Endothelial cell of umbilical vein (primary cell): ENCODE measurements around the gene EXT2. TPM values are rescaled to one million over a fixed set of nuclear protein-coding genes. Genes with fewer than 3 reads are reported as not detected.

Experiments used
- BruUV-seq: library from RNA; stranded (reverse); fragments of 400-500 nt; replicated peaks from 2 replicates; lab custom pipeline; 2021; lab: Mats Ljungman, UMichigan
- CTCF ChIA-PET: fragments of 300-600, 350-600 bp; sonication (Branson Sonifier 250); formaldehyde crosslinking; loops from one replicate; lab custom pipeline; 2021; ENCODE audit warnings: antibody characterized with exemption, inconsistent platforms; lab: Charles Lee
- POLR2A ChIA-PET: fragments of 300-600, 350-600 bp; sonication (Branson Sonifier 250); formaldehyde crosslinking; loops from one replicate; lab custom pipeline; 2021; ENCODE audit warnings: antibody characterized with exemption, inconsistent platforms; lab: Charles Lee
- DNase-seq: peaks from one replicate; pipeline ENCODE4 v3.0.0-alpha.2; 2011; ENCODE audit warnings: low read depth, low spot score
- FAIRE-seq: peaks from 2 replicates; lab custom pipeline; 2011; peaks lifted over from hg19 to GRCh38; lab: Jason Lieb, UNC
- H2AFZ ChIP-seq: 2 replicates; pipeline ENCODE4 v1.6.0; 2012; ENCODE audit warnings: low read depth, low read length, control low read depth, inconsistent platforms
- H3K27ac ChIP-seq: 2 replicates; pipeline ENCODE4 v1.5.1; 2011; ENCODE audit warnings: low read depth, mild to moderate bottlenecking, control low read depth, low read length, moderate library complexity; ENCODE audit not compliant: insufficient read depth
- H3K27me3 ChIP-seq, 2 experiments: 2 replicates each; pipeline versions ENCODE4 v1.6.0 to v1.6.1; 2011; ENCODE audit warnings: low read length in 2 of 2, mixed read lengths in 1 of 2; ENCODE audit not compliant: control insufficient read depth in 2 of 2, insufficient read depth in 2 of 2
- H3K36me3 ChIP-seq, 2 experiments: 2 replicates in 1 of 2; 3 replicates in 1 of 2; pipeline ENCODE4 v1.5.1; 2011; ENCODE audit warnings: low read length in 2 of 2, mild to moderate bottlenecking in 1 of 2, moderate library complexity in 1 of 2; ENCODE audit not compliant: control insufficient read depth in 2 of 2, insufficient read depth in 2 of 2; ENCODE audit errors: extremely low read depth in 1 of 2
- H3K4me1 ChIP-seq: 3 replicates; pipeline ENCODE4 v1.5.1; 2011; ENCODE audit warnings: mild to moderate bottlenecking, low read length; ENCODE audit not compliant: control insufficient read depth, insufficient read depth; ENCODE audit errors: extremely low read depth
- H3K4me2 ChIP-seq: 2 replicates; pipeline ENCODE4 v1.6.1; 2011; ENCODE audit warnings: low read length, control low read depth, mixed read lengths; ENCODE audit not compliant: insufficient read depth
- H3K4me3 ChIP-seq, 3 experiments: fragments of 200-600 bp in 1 of 3; sonication (generic), shearing (Covaris generic) in 1 of 3; replicated peaks in 1 of 3; 2 replicates each; pipeline ENCODE4 v1.5.1; 2011 to 2016; ENCODE audit warnings: control low read depth in 3 of 3, low read length in 3 of 3, mild to moderate bottlenecking in 2 of 3, inconsistent platforms in 1 of 3, low read depth in 1 of 3, moderate library complexity in 1 of 3; ENCODE audit not compliant: insufficient read depth in 1 of 3
- H3K79me2 ChIP-seq: 2 replicates; pipeline ENCODE4 v1.6.0; 2012; ENCODE audit warnings: low read length, inconsistent platforms; ENCODE audit not compliant: control insufficient read depth, insufficient read depth
- H3K9ac ChIP-seq: replicated peaks from 2 replicates; pipeline ENCODE3; 2011; ENCODE audit warnings: low read length, control low read depth; ENCODE audit not compliant: insufficient read depth; ENCODE audit errors: extremely low read depth
- H3K9me1 ChIP-seq: replicated peaks from 3 replicates; pipeline ENCODE4 v1.6.0; 2011; ENCODE audit warnings: mild to moderate bottlenecking, low read length; ENCODE audit not compliant: control insufficient read depth, insufficient read depth; ENCODE audit errors: extremely low read depth
- H3K9me3 ChIP-seq: replicated peaks from 2 replicates; pipeline ENCODE4 v1.5.1; 2012; ENCODE audit warnings: low read length, inconsistent platforms; ENCODE audit not compliant: control insufficient read depth, insufficient read depth
- H4K20me1 ChIP-seq: replicated peaks from 2 replicates; pipeline ENCODE3; 2011; ENCODE audit warnings: mild to moderate bottlenecking, low read length; ENCODE audit not compliant: control insufficient read depth, insufficient read depth; ENCODE audit errors: extremely low read depth
- CTCF ChIP-seq, 2 donors: IDR thresholded peaks; 1 replicate in 1 of 2; 2 replicates in 1 of 2; pipeline ENCODE4 v1.5.1; 2011; ENCODE audit warnings: low read length in 2 of 2, mild to moderate bottlenecking in 2 of 2, moderate library complexity in 2 of 2, control low read depth in 1 of 2, inconsistent platforms in 1 of 2, low read depth in 1 of 2; ENCODE audit not compliant: insufficient read depth in 1 of 2; ENCODE audit errors: extremely low read depth in 1 of 2
- EZH2 ChIP-seq: IDR thresholded peaks from 2 replicates; pipeline ENCODE4 v1.6.1; 2012; ENCODE audit warnings: borderline replicate concordance, low read depth, mild to moderate bottlenecking, moderate library complexity, low read length, inconsistent platforms; ENCODE audit not compliant: severe bottlenecking
- FOS ChIP-seq: IDR thresholded peaks from 2 replicates; pipeline ENCODE4 v1.6.1; 2011; ENCODE audit warnings: mild to moderate bottlenecking, low read length, moderate library complexity, borderline replicate concordance; ENCODE audit not compliant: insufficient read depth
- GATA2 ChIP-seq: IDR thresholded peaks from 2 replicates; pipeline ENCODE4 v1.7.0; 2011; ENCODE audit warnings: low read depth, mild to moderate bottlenecking, moderate library complexity, mixed read lengths, low read length; ENCODE audit not compliant: insufficient read length, insufficient read depth
- JUN ChIP-seq: IDR thresholded peaks from 2 replicates; pipeline ENCODE4 v1.6.1; 2011; ENCODE audit warnings: borderline replicate concordance, low read depth; ENCODE audit not compliant: insufficient read length, insufficient read depth
- MAX ChIP-seq: IDR thresholded peaks from 2 replicates; pipeline ENCODE4 v1.6.1; 2011; ENCODE audit not compliant: insufficient read depth, insufficient read length
- MYC ChIP-seq: IDR thresholded peaks from one replicate; pipeline ENCODE4 v1.6.1; 2011; ENCODE audit warnings: mild to moderate bottlenecking, low read depth, low read length
- POLR2A ChIP-seq: IDR thresholded peaks from 2 replicates; pipeline ENCODE4 v1.6.1; 2012; ENCODE audit warnings: low read depth, mild to moderate bottlenecking, control low read depth, low read length
- POLR2AphosphoS5 ChIP-seq: IDR thresholded peaks from 2 replicates; pipeline ENCODE4 v1.6.1; 2012; ENCODE audit warnings: low read depth, mild to moderate bottlenecking, control low read depth, low read length, moderate library complexity; ENCODE audit not compliant: insufficient read depth
- dilution Hi-C: fragments of 300-500 bp; cut with MboI; formaldehyde crosslinking; loops from one replicate; pipeline ENCODE4 v1.15.0; 2019; ENCODE audit warnings: low sequenced_read_pairs; ENCODE audit not compliant: extremely low pct_ligation_motif_present
- intact Hi-C: fragments of 100-400 bp; cut with micrococcal nuclease; formaldehyde crosslinking; loops from one replicate; pipeline ENCODE4 v1.10.0; 2022
- polyA plus RNA-seq, 4 experiments: library from polyadenylated mRNA; depleted of rRNA in 3 of 4; stranded (reverse) in 3 of 4; unstranded in 1 of 4; fragments of >200 nt; gene quantifications; 2 replicates each; pipeline versions ENCODE4 v1.2.1 to v1.2.3, GENCODE V29; 2011 to 2012; ENCODE audit warnings: missing spikeins in 1 of 4
- total RNA-seq: library from RNA; stranded (reverse); gene quantifications from 2 replicates; pipeline ENCODE4 v1.2.3, GENCODE V29; 2021

The EXT2 gene
- total and polyA plus RNA-seq, 2 donors (not counting 3 experiments of a cell fraction or from before 2014, with no cell fraction given): 50.9 to 60.3 TPM

- Histone ChIP-seq H3K27ac (no peak overlapping the region), H3K4me1 (peaks cover under 1% of the 10 kb centered on the region), H3K36me3 (no peaks in the 10 kb centered on the region), H3K27me3 (no peaks in the 10 kb centered on the region), H3K9me1 (no peaks in the 10 kb centered on the region), H3K9ac (no peak overlapping the region), H3K9me3 (no peaks in the 10 kb centered on the region), H2AFZ (peak overlapping the region; percentile 44), H4K20me1 (no peaks in the 10 kb centered on the region), H3K79me2 (no peaks in the 10 kb centered on the region), H3K4me3 (no peak overlapping the region), H3K4me2 (no peak overlapping the region)
- DNase-seq (peak; percentile 14), FAIRE-seq (no peak)
- dilution Hi-C loops: no loop called here
- intact Hi-C loops: no loop called here
- ChIA-PET POLR2A (no interaction called here), CTCF (interaction anchor here (1.8 kb wide), 1 partner anchor 53 kb away, joined by 4 read pairs; no protein-coding TSS in a partner anchor)
- peak; percentile 47 for TF ChIP-seq FOS
- TF ChIP-seq MYC: no peak
- no TSS peak for BruUV-seq
Observed at GRCh38 chr11:44208976-44209603, 113.6 kb downstream of the EXT2 start.

- no TSS peak for BruUV-seq
- Histone ChIP-seq H3K9me3 (no peaks in the 10 kb centered on the region), H3K27ac (no peak overlapping the region), H3K36me3 (no peaks in the 10 kb centered on the region), H3K27me3 (no peaks in the 10 kb centered on the region), H4K20me1 (no peaks in the 10 kb centered on the region), H3K4me1 (no peaks in the 10 kb centered on the region), H3K4me3 (no peak overlapping the region), H3K79me2 (no peaks in the 10 kb centered on the region), H3K9me1 (no peaks in the 10 kb centered on the region), H3K9ac (no peak overlapping the region), H2AFZ (no peak overlapping the region), H3K4me2 (no peak overlapping the region)
- CTCF ChIA-PET: no interaction called here
- DNase-seq (no peak), FAIRE-seq (no peak)
- intact Hi-C loops (no loop called here), dilution Hi-C loops (no loop called here)
- TF ChIP-seq POLR2A: no peak
- no peak for TF ChIP-seq GATA2
- no peak for TF ChIP-seq MYC
- no peak for TF ChIP-seq POLR2AphosphoS5
- TF ChIP-seq MAX: no peak
- TF ChIP-seq EZH2: no peak
- TF ChIP-seq FOS: no peak
- no peak for TF ChIP-seq JUN
- no peak for TF ChIP-seq CTCF (IDR thresholded peaks at IDR 0.05; ENCODE audit: extremely low read depth in 1 of 2, insufficient read depth in 1 of 2, low read depth in 1 of 2, low read length in 2 of 2)
- POLR2A ChIA-PET: no interaction called here
Observed at GRCh38 chr11:44212128-44212527, 116.7 kb downstream of the EXT2 start.
